ENCODE results near the gene ATPAF1.
"Not testable (repeated sequence)": the region's sequence is repeated elsewhere in the genome, so short reads cannot be mapped to it uniquely, and the experiment has no call there.

ATPAF1 gene

GRCh38 chr1:46651152-46651551 is 17.0 kb downstream of the ATPAF1 start:
- DNase-seq (ENCODE audit: low spot score); H3K27ac Mint-ChIP-seq; H3K4me3 Mint-ChIP-seq; H3K27me3 Mint-ChIP-seq (ENCODE audit: low read depth): not testable (repeated sequence)
- Mint-ChIP-seq H3K9me3 (peaks cover 29% of the 10 kb centered on the region), H3K4me1 (ENCODE audit: low read depth) (peaks cover 21% of the 10 kb centered on the region), H3K36me3 (ENCODE audit: low read depth) (peaks cover 76% of the 10 kb centered on the region)

- Mint-ChIP-seq H3K9me3 (peaks cover 29% of the 10 kb centered on the region), H3K4me1 (ENCODE audit: low read depth) (peaks cover 21% of the 10 kb centered on the region), H3K27ac (no peak overlapping the region), H3K36me3 (ENCODE audit: low read depth) (peaks cover 70% of the 10 kb centered on the region), H3K27me3 (ENCODE audit: low read depth) (no peaks in the 10 kb centered on the region), H3K4me3 (no peak overlapping the region)
- DNase-seq (ENCODE audit: low spot score), result no peak
These were observed 17.7 kb downstream of the ATPAF1 start for GRCh38 chr1:46650491-46650890.

- DNase-seq (ENCODE audit: low spot score), result no peak
- Mint-ChIP-seq H3K4me1 (ENCODE audit: low read depth) (peaks cover 21% of the 10 kb centered on the region), H3K36me3 (ENCODE audit: low read depth) (peaks cover 64% of the 10 kb centered on the region), H3K4me3 (no peak overlapping the region), H3K9me3 (peaks cover 26% of the 10 kb centered on the region), H3K27ac (no peak overlapping the region), H3K27me3 (ENCODE audit: low read depth) (no peaks in the 10 kb centered on the region)
These were observed 18.4 kb downstream of the ATPAF1 start for GRCh38 chr1:46649764-46650163.

- H3K27ac Mint-ChIP-seq, result no peak overlapping the region
These were observed 20.6 kb downstream of the ATPAF1 start for GRCh38 chr1:46647611-46648010.

GRCh38 chr1:46646844-46647243 is 21.3 kb downstream of the ATPAF1 start:
- Mint-ChIP-seq H3K27me3 (ENCODE audit: low read depth) (no peaks in the 10 kb centered on the region), H3K4me3 (no peak overlapping the region), H3K4me1 (ENCODE audit: low read depth) (no peaks in the 10 kb centered on the region), H3K36me3 (ENCODE audit: low read depth) (peaks cover 50% of the 10 kb centered on the region), H3K27ac (no peak overlapping the region), H3K9me3 (peaks cover 24% of the 10 kb centered on the region)
- no peak for DNase-seq (ENCODE audit: low spot score)

More at GRCh38 chr1:46647611-46648010, 20.6 kb downstream of the ATPAF1 start:
- no peak overlapping the region for H3K4me3 Mint-ChIP-seq
- H3K9me3 Mint-ChIP-seq, result peaks cover 24% of the 10 kb centered on the region
- no peaks in the 10 kb centered on the region for H3K27me3 Mint-ChIP-seq (ENCODE audit: low read depth)
- no peak for DNase-seq (ENCODE audit: low spot score)
- peaks cover 52% of the 10 kb centered on the region for H3K36me3 Mint-ChIP-seq (ENCODE audit: low read depth)
- peaks cover 5% of the 10 kb centered on the region for H3K4me1 Mint-ChIP-seq (ENCODE audit: low read depth)

- peaks cover 52% of the 10 kb centered on the region for H3K36me3 Mint-ChIP-seq (ENCODE audit: low read depth)
These were observed 21.8 kb downstream of the ATPAF1 start for GRCh38 chr1:46646331-46646730.

GRCh38 chr1:46645815-46646214 is 22.3 kb downstream of the ATPAF1 start:
- Mint-ChIP-seq H3K36me3 (ENCODE audit: low read depth) (peaks cover 48% of the 10 kb centered on the region), H3K9me3 (peaks cover 24% of the 10 kb centered on the region), H3K27ac (no peak overlapping the region), H3K4me1 (ENCODE audit: low read depth) (no peaks in the 10 kb centered on the region), H3K4me3 (no peak overlapping the region), H3K27me3 (ENCODE audit: low read depth) (no peaks in the 10 kb centered on the region)
- no peak for DNase-seq (ENCODE audit: low spot score)

More at GRCh38 chr1:46646331-46646730, 21.8 kb downstream of the ATPAF1 start:
- Mint-ChIP-seq H3K27ac (no peak overlapping the region), H3K4me3 (no peak overlapping the region), H3K4me1 (ENCODE audit: low read depth) (no peaks in the 10 kb centered on the region), H3K9me3 (peaks cover 24% of the 10 kb centered on the region), H3K27me3 (ENCODE audit: low read depth) (no peaks in the 10 kb centered on the region)
- DNase-seq (ENCODE audit: low spot score), result no peak

- no peak overlapping the region for H3K27ac Mint-ChIP-seq
- peaks cover 5% of the 10 kb centered on the region for H3K9me3 Mint-ChIP-seq
- H3K4me1 Mint-ChIP-seq (ENCODE audit: low read depth), result no peaks in the 10 kb centered on the region
- no peak overlapping the region for H3K4me3 Mint-ChIP-seq
- DNase-seq (ENCODE audit: low spot score), result no peak
- H3K27me3 Mint-ChIP-seq (ENCODE audit: low read depth), result no peaks in the 10 kb centered on the region
- peaks cover 33% of the 10 kb centered on the region for H3K36me3 Mint-ChIP-seq (ENCODE audit: low read depth)
These were observed 24.8 kb downstream of the ATPAF1 start for GRCh38 chr1:46643368-46643775.

- no peaks in the 10 kb centered on the region for H3K4me1 Mint-ChIP-seq (ENCODE audit: low read depth)
- no peak overlapping the region for H3K27ac Mint-ChIP-seq
- no peak for DNase-seq (ENCODE audit: low spot score)
- peaks cover under 1% of the 10 kb centered on the region for H3K9me3 Mint-ChIP-seq
- H3K36me3 Mint-ChIP-seq (ENCODE audit: low read depth), result peaks cover 26% of the 10 kb centered on the region
- no peaks in the 10 kb centered on the region for H3K27me3 Mint-ChIP-seq (ENCODE audit: low read depth)
- H3K4me3 Mint-ChIP-seq, result no peak overlapping the region
These were observed 26.0 kb downstream of the ATPAF1 start for GRCh38 chr1:46642115-46642680.

GRCh38 chr1:46639547-46639946 is 28.6 kb downstream of the ATPAF1 start:
- peaks cover 13% of the 10 kb centered on the region for H3K4me1 Mint-ChIP-seq (ENCODE audit: low read depth)
- no peak overlapping the region for H3K27ac Mint-ChIP-seq
- DNase-seq (ENCODE audit: low spot score), result no peak
- no peaks in the 10 kb centered on the region for H3K9me3 Mint-ChIP-seq
- no peak overlapping the region for H3K4me3 Mint-ChIP-seq
- peaks cover 38% of the 10 kb centered on the region for H3K36me3 Mint-ChIP-seq (ENCODE audit: low read depth)
- no peaks in the 10 kb centered on the region for H3K27me3 Mint-ChIP-seq (ENCODE audit: low read depth)

GRCh38 chr1:46638921-46639320 is 29.2 kb downstream of the ATPAF1 start:
- Mint-ChIP-seq H3K4me3 (no peak overlapping the region), H3K36me3 (ENCODE audit: low read depth) (peaks cover 42% of the 10 kb centered on the region), H3K9me3 (no peaks in the 10 kb centered on the region), H3K27me3 (ENCODE audit: low read depth) (no peaks in the 10 kb centered on the region), H3K27ac (no peak overlapping the region), H3K4me1 (ENCODE audit: low read depth) (peaks cover 13% of the 10 kb centered on the region)
- DNase-seq (ENCODE audit: low spot score), result no peak

GRCh38 chr1:46637444-46638083 is 30.6 kb downstream of the ATPAF1 start:
- H3K9me3 Mint-ChIP-seq, result no peaks in the 10 kb centered on the region
- H3K27me3 Mint-ChIP-seq (ENCODE audit: low read depth), result no peaks in the 10 kb centered on the region
- H3K27ac Mint-ChIP-seq, result no peak overlapping the region
- no peak for DNase-seq (ENCODE audit: low spot score)
- H3K4me3 Mint-ChIP-seq, result no peak overlapping the region
- peaks cover 43% of the 10 kb centered on the region for H3K36me3 Mint-ChIP-seq (ENCODE audit: low read depth)
- H3K4me1 Mint-ChIP-seq (ENCODE audit: low read depth), result peaks cover 13% of the 10 kb centered on the region

- H3K27me3 Mint-ChIP-seq (ENCODE audit: low read depth), result no peaks in the 10 kb centered on the region
- peaks cover 39% of the 10 kb centered on the region for H3K36me3 Mint-ChIP-seq (ENCODE audit: low read depth)
- no peak overlapping the region for H3K4me3 Mint-ChIP-seq
- H3K4me1 Mint-ChIP-seq (ENCODE audit: low read depth), result peaks cover 13% of the 10 kb centered on the region
- no peak for DNase-seq (ENCODE audit: low spot score)
- H3K27ac Mint-ChIP-seq, result no peak overlapping the region
- H3K9me3 Mint-ChIP-seq, result no peaks in the 10 kb centered on the region
These were observed 33.0 kb downstream of the ATPAF1 start for GRCh38 chr1:46635205-46635604.

- no peak overlapping the region for H3K27ac Mint-ChIP-seq
- no peaks in the 10 kb centered on the region for H3K9me3 Mint-ChIP-seq
- no peak for DNase-seq (ENCODE audit: low spot score)
- H3K4me3 Mint-ChIP-seq, result no peak overlapping the region
- H3K27me3 Mint-ChIP-seq (ENCODE audit: low read depth), result no peaks in the 10 kb centered on the region
- peaks cover 25% of the 10 kb centered on the region for H3K36me3 Mint-ChIP-seq (ENCODE audit: low read depth)
- H3K4me1 Mint-ChIP-seq (ENCODE audit: low read depth), result peaks cover 8% of the 10 kb centered on the region
These were observed 37.4 kb downstream of the ATPAF1 start for GRCh38 chr1:46630719-46631118.

Measured in T-helper 2 cell treated with Interferon-gamma antibody and Interleukin-4, amounts not matched to agents 5 μg/mL and 100 μg/mL, for 36 hours (primary cell).